ENCODE measurements around the gene CRACR2B. TPM values are rescaled to one million over a fixed set of nuclear protein-coding genes. Genes with fewer than 3 reads are reported as not detected.

Gene CRACR2B
- total and polyA plus RNA-seq, 2 of the 13 experiments (the other 11 are each of a cell fraction or from before 2014, with no cell fraction given): 14.9 to 21.0 TPM

GRCh38 chr11:795634-796564 is 31.8 kb upstream of the CRACR2B start (continued):
- TF ChIP-seq RBFOX2 (IDR thresholded peaks at IDR 0.05; ENCODE audit: low read depth, low read length): peak; percentile 40; the same call in 1 of the 2 replicates
- no peak for TF ChIP-seq HNRNPUL1 (IDR thresholded peaks at IDR 0.05; ENCODE audit: low read depth, low read length)
- TF ChIP-seq CENPX (CRISPR knock-in tag; IDR thresholded peaks at IDR 0.05): no peak
- peak; percentile 50; the same call in 1 of the 2 replicates for TF ChIP-seq ARID4A (CRISPR knock-in tag; IDR thresholded peaks at IDR 0.05; ENCODE audit: borderline replicate concordance)
- TF ChIP-seq CEBPZ (IDR thresholded peaks at IDR 0.05; ENCODE audit: low read length): no peak
- TF ChIP-seq POLR2G (IDR thresholded peaks at IDR 0.05; ENCODE audit: low read depth, low read length): no peak
- TF ChIP-seq ZNF556 (CRISPR knock-in tag; IDR thresholded peaks at IDR 0.05; ENCODE audit: borderline replicate concordance): no peak
- TF ChIP-seq ZNF747 (CRISPR knock-in tag; IDR thresholded peaks at IDR 0.05; ENCODE audit: borderline replicate concordance): 0 out of 2 replicates have a peak, but pooled peaks have one; percentile 22
- TF ChIP-seq SIN3A (IDR thresholded peaks at IDR 0.05; ENCODE audit: borderline replicate concordance, low read depth, low read length): peak; percentile 43; the same call in 1 of the 2 replicates
- 0 out of 2 replicates have a peak, but pooled peaks have one; percentile 2 for TF ChIP-seq SALL1 (CRISPR knock-in tag; IDR thresholded peaks at IDR 0.05)
- TF ChIP-seq NFYB (CRISPR knock-in tag; IDR thresholded peaks at IDR 0.05): no peak
- TF ChIP-seq BRD4 (CRISPR knock-in tag; IDR thresholded peaks at IDR 0.05): no peak
- TF ChIP-seq PHF20 (CRISPR knock-in tag; IDR thresholded peaks at IDR 0.05): 0 out of 2 replicates have a peak, but pooled peaks have one; percentile 16
- TF ChIP-seq TAF1 (CRISPR knock-in tag; IDR thresholded peaks at IDR 0.05): peak; percentile 58; the same call in 1 of the 2 replicates
- peak; percentile 66; the same call in 1 of the 2 replicates for TF ChIP-seq TGIF2 (CRISPR knock-in tag; IDR thresholded peaks at IDR 0.05)
- TF ChIP-seq ZGPAT (CRISPR knock-in tag; IDR thresholded peaks at IDR 0.05): no peak

All from HepG2 (cell line).